A673 (cell line): Measurements from ENCODE around the gene MEGF11.

Experiments used
- EZH2 ChIP-seq: fragments of 200-600 bp; sonication (generic); IDR thresholded peaks from 2 replicates; pipeline ENCODE4 v1.6.1; 2017; ENCODE audit warnings: borderline replicate concordance, low read depth, mild to moderate bottlenecking, mixed read lengths, antibody characterized with exemption, low read length; ENCODE audit not compliant: poor library complexity, severe bottlenecking
- TF ChIP-seq, protein P1 (sequence below): fragments of 300-800, 200-600 bp; sonication (generic); conservative IDR thresholded peaks from 2 replicates; pipeline ENCODE4 v1.5.1; 2017; ENCODE audit warnings: low read depth, mild to moderate bottlenecking, antibody characterized with exemption, low read length, moderate library complexity, mixed read lengths

DNA sequence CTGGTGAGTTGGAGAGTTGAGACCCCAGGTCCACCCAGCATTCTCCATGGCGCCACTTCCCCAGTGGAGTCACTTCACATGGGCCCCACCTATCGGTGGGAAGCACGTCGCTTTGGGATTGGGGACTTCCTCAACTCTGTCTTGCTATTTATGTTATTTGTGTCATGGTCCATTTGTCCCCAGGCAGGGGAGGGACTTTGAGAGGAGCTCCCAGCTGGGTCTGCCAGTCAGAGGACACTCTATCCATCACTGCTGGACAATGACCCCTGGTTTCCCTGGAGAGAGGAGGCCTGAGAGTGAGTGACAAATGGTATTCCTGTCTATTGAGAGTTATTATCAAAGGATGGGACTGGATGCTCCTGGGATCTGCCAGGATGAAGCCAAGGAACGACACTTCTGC lies 256.6 kb downstream of the MEGF11 start:
- TF ChIP-seq EZH2 = no peak
- TF ChIP-seq, protein P1, sequence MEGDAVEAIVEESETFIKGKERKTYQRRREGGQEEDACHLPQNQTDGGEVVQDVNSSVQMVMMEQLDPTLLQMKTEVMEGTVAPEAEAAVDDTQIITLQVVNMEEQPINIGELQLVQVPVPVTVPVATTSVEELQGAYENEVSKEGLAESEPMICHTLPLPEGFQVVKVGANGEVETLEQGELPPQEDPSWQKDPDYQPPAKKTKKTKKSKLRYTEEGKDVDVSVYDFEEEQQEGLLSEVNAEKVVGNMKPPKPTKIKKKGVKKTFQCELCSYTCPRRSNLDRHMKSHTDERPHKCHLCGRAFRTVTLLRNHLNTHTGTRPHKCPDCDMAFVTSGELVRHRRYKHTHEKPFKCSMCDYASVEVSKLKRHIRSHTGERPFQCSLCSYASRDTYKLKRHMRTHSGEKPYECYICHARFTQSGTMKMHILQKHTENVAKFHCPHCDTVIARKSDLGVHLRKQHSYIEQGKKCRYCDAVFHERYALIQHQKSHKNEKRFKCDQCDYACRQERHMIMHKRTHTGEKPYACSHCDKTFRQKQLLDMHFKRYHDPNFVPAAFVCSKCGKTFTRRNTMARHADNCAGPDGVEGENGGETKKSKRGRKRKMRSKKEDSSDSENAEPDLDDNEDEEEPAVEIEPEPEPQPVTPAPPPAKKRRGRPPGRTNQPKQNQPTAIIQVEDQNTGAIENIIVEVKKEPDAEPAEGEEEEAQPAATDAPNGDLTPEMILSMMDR = no peak
